Measurements from ENCODE around the gene RACGAP1. TPM values are rescaled to one million over a fixed set of nuclear protein-coding genes. Genes with fewer than 3 reads are reported as not detected.

RACGAP1 gene
- polyA plus RNA-seq, 3 donors, result 3.1 to 5.4 (median 3.6) TPM

GRCh38 chr12:50014342-50014741, 11.0 kb downstream of the RACGAP1 start:
- H3K27ac Mint-ChIP-seq, result peak overlapping the region in 4 of 7 donors; percentile 64 to 85 (median 78)
- Histone ChIP-seq H3K4me1 (ENCODE audit: control insufficient read depth in 1 of 2, insufficient read depth in 2 of 2, low read length in 2 of 2) (peaks cover 18 to 24% of the 10 kb centered on the region in 2 donors), H3K79me2 (ENCODE audit: insufficient read depth, low read length) (peaks cover 92% of the 10 kb centered on the region), H4K20me1 (ENCODE audit: insufficient read depth, low read length) (no peaks in the 10 kb centered on the region), H3K4me2 (replicated peaks; ENCODE audit: extremely low read depth, low read length, poor library complexity, severe bottlenecking) (no peak overlapping the region), H3K9me3 (replicated peaks in 1 of 2; ENCODE audit: control insufficient read depth in 1 of 2, insufficient read depth in 1 of 2, low read length in 2 of 2) (no peaks in the 10 kb centered on the region), H3K36me3 (replicated peaks in 1 of 2; ENCODE audit: control insufficient read depth in 1 of 2, insufficient read depth in 2 of 2, low read length in 2 of 2) (peaks cover 7 to 27% of the 10 kb centered on the region in 2 donors), H3K9ac (ENCODE audit: insufficient read depth, low read length, poor library complexity, severe bottlenecking) (no peak overlapping the region), H3K27ac (ENCODE audit: low read depth in 1 of 2, low read length in 2 of 2) (peak overlapping the region in 1 of 2 donors; percentile 52), H3K4me3 (replicated peaks in 1 of 3; ENCODE audit: low read depth in 2 of 3, low read length in 3 of 3) (no peak overlapping the region), H3K27me3 (ENCODE audit: control insufficient read depth in 2 of 2, insufficient read depth in 2 of 2, low read length in 2 of 2) (no peaks in the 10 kb centered on the region), H2AFZ (ENCODE audit: insufficient read depth, low read depth, low read length, poor library complexity, severe bottlenecking) (no peak overlapping the region)
- intact Hi-C loops (cut with micrococcal nuclease), result no loop called here
- no peak for DNase-seq
- no peak overlapping the region for H3K4me3 Mint-ChIP-seq
- no peak for TF ChIP-seq CTCF (IDR thresholded peaks at IDR 0.05)
- 88% methylated on average over 1 of the region's 3 CpGs for WGBS (ENCODE audit: insufficient coverage)
- H3K36me3 Mint-ChIP-seq, result peaks cover 21 to 51% of the 10 kb centered on the region in 2 donors
- H3K27me3 Mint-ChIP-seq (ENCODE audit: low read depth in 3 of 3), result no peaks in the 10 kb centered on the region
- no peaks in the 10 kb centered on the region for H3K9me3 Mint-ChIP-seq
- peaks cover 29% of the 10 kb centered on the region for H3K4me1 Mint-ChIP-seq

- no peak overlapping the region for H3K9ac ChIP-seq (ENCODE audit: insufficient read depth, low read length, poor library complexity, severe bottlenecking)
- no peak overlapping the region for H3K4me3 ChIP-seq (replicated peaks in 1 of 3; ENCODE audit: low read depth in 2 of 3, low read length in 3 of 3)
- no peak for TF ChIP-seq CTCF (IDR thresholded peaks at IDR 0.05)
- H2AFZ ChIP-seq (ENCODE audit: insufficient read depth, low read depth, low read length, poor library complexity, severe bottlenecking), result no peak overlapping the region
- H4K20me1 ChIP-seq (ENCODE audit: insufficient read depth, low read length), result no peaks in the 10 kb centered on the region
- peaks cover 18 to 21% of the 10 kb centered on the region in 2 donors for H3K4me1 ChIP-seq (ENCODE audit: control insufficient read depth in 1 of 2, insufficient read depth in 2 of 2, low read length in 2 of 2)
- H3K36me3 ChIP-seq (replicated peaks in 1 of 2; ENCODE audit: control insufficient read depth in 1 of 2, insufficient read depth in 2 of 2, low read length in 2 of 2), result peaks cover 7 to 27% of the 10 kb centered on the region in 2 donors
- Mint-ChIP-seq H3K27ac (peak overlapping the region in 5 of 7 donors; percentile 17 to 83 (median 65)), H3K4me3 (no peak overlapping the region), H3K4me1 (peaks cover 22% of the 10 kb centered on the region), H3K36me3 (peaks cover 22 to 52% of the 10 kb centered on the region in 2 donors), H3K27me3 (ENCODE audit: low read depth in 3 of 3) (no peaks in the 10 kb centered on the region), H3K9me3 (no peaks in the 10 kb centered on the region)
- intact Hi-C loops (cut with micrococcal nuclease), result no loop called here
- H3K9me3 ChIP-seq (replicated peaks in 1 of 2; ENCODE audit: control insufficient read depth in 1 of 2, insufficient read depth in 1 of 2, low read length in 2 of 2), result no peaks in the 10 kb centered on the region
- WGBS (ENCODE audit: insufficient coverage), result 94% methylated on average over 2 of the region's 2 CpGs
- no peak for DNase-seq
- no peak overlapping the region for H3K4me2 ChIP-seq (replicated peaks; ENCODE audit: extremely low read depth, low read length, poor library complexity, severe bottlenecking)
- no peaks in the 10 kb centered on the region for H3K27me3 ChIP-seq (ENCODE audit: control insufficient read depth in 2 of 2, insufficient read depth in 2 of 2, low read length in 2 of 2)
- peaks cover 92% of the 10 kb centered on the region for H3K79me2 ChIP-seq (ENCODE audit: insufficient read depth, low read length)
- H3K27ac ChIP-seq (ENCODE audit: low read depth in 1 of 2, low read length in 2 of 2), result peak overlapping the region in 1 of 2 donors; percentile 52
These were observed 11.7 kb downstream of the RACGAP1 start for GRCh38 chr12:50013361-50014147.

All from CD14-positive monocyte (primary cell).